GM19438 (cell line): ENCODE data around the gene CNTN4.
"Not testable (repeated sequence)": the region's sequence is repeated elsewhere in the genome, so short reads cannot be mapped to it uniquely, and the experiment has no call there.

Experiments
- ATAC-seq: cut with Tn5 transposase; IDR thresholded peaks from one replicate; pipeline ENCODE4 v1.9.1; 2021; ENCODE audit warnings: low read depth; ENCODE audit not compliant: unreplicated experiment

CNTN4 gene

GRCh38 chr3:2765002-2765579 is 666.4 kb downstream of the CNTN4 start:
- ATAC-seq = peak; percentile 64

- no peak for ATAC-seq
Measured at GRCh38 chr3:2770451-2770850, 671.8 kb downstream of the CNTN4 start.

- no peak for ATAC-seq
Measured at GRCh38 chr3:2771193-2771592, 672.5 kb downstream of the CNTN4 start.

- ATAC-seq = no peak
Measured at GRCh38 chr3:2771741-2772140, 673.1 kb downstream of the CNTN4 start.

- no peak for ATAC-seq
Measured at GRCh38 chr3:2772803-2773202, 674.1 kb downstream of the CNTN4 start.

- ATAC-seq = no peak
Measured at GRCh38 chr3:2774481-2775249, 676.0 kb downstream of the CNTN4 start.

- ATAC-seq = no peak
Measured at GRCh38 chr3:2783261-2783660, 684.6 kb downstream of the CNTN4 start.

- ATAC-seq = no peak
Measured at GRCh38 chr3:2784627-2785026, 686.0 kb downstream of the CNTN4 start.

GRCh38 chr3:2790266-2790815 is 691.7 kb downstream of the CNTN4 start:
- no peak for ATAC-seq

- ATAC-seq = no peak
Measured at GRCh38 chr3:2792432-2792831, 693.8 kb downstream of the CNTN4 start.

GRCh38 chr3:2793987-2794386 is 695.3 kb downstream of the CNTN4 start:
- no peak for ATAC-seq

GRCh38 chr3:2802429-2802828 is 703.8 kb downstream of the CNTN4 start:
- ATAC-seq = no peak

- ATAC-seq = no peak
Measured at GRCh38 chr3:2807514-2807913, 708.8 kb downstream of the CNTN4 start.

GRCh38 chr3:2810723-2811122 is 712.1 kb downstream of the CNTN4 start:
- ATAC-seq = no peak

GRCh38 chr3:2819571-2819970 is 720.9 kb downstream of the CNTN4 start:
- ATAC-seq = no peak

GRCh38 chr3:2820982-2821381 is 722.3 kb downstream of the CNTN4 start:
- not testable (repeated sequence) for ATAC-seq

GRCh38 chr3:2822611-2823010 is 723.9 kb downstream of the CNTN4 start:
- no peak for ATAC-seq

- ATAC-seq = no peak
Measured at GRCh38 chr3:2823031-2823430, 724.4 kb downstream of the CNTN4 start.

GRCh38 chr3:2823437-2824211 is 725.0 kb downstream of the CNTN4 start:
- no peak for ATAC-seq

GRCh38 chr3:2826036-2826435 is 727.4 kb downstream of the CNTN4 start:
- no peak for ATAC-seq

GRCh38 chr3:2826453-2826852 is 727.8 kb downstream of the CNTN4 start:
- no peak for ATAC-seq
